ENCODE measurements around the gene GLYATL3.

DNA sequence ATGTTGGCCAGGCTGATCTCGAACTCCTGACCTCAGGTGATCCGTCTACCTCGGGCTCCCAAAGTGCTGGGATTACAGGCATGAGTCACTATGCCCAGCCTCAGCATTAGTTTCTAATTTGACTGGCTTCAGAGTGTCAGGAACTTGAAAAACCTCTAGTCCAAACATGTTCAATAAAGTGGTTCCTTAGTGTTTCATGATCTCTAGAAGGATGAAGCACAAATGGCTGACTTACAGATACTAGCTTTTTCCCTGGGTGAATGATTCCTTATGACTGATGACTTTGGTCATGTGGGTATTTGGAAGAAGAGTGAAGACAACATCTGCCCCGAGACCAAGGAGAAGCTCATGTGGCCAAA, 16.4 kb downstream of the GLYATL3 start:
- no peak for TF ChIP-seq CTCF (IDR thresholded peaks at IDR 0.05 in 2 of 3, conservative IDR thresholded peaks at IDR 0.05 in 1 of 3; ENCODE audit: control insufficient read depth in 2 of 3, extremely low read depth in 1 of 3, insufficient read depth in 1 of 3, low read depth in 3 of 3, low read length in 3 of 3)
- no peak for TF ChIP-seq RAD21 (IDR thresholded peaks at IDR 0.05; ENCODE audit: insufficient read depth, low read depth, low read length)
- no peak for TF ChIP-seq SRF (IDR thresholded peaks at IDR 0.05; ENCODE audit: low read depth in 2 of 2, low read length in 2 of 2)
